A673 (cell line): ENCODE measurements around the gene ZNF319.

Experiments
- CTCF ChIP-seq: fragments of 300-800, 200-600 bp; sonication (generic); conservative IDR thresholded peaks from 2 replicates; pipeline ENCODE4 v1.5.1; 2017; ENCODE audit warnings: low read depth, mild to moderate bottlenecking, antibody characterized with exemption, low read length, moderate library complexity, mixed read lengths
- EZH2 ChIP-seq: fragments of 200-600 bp; sonication (generic); IDR thresholded peaks from 2 replicates; pipeline ENCODE4 v1.6.1; 2017; ENCODE audit warnings: borderline replicate concordance, low read depth, mild to moderate bottlenecking, mixed read lengths, antibody characterized with exemption, low read length; ENCODE audit not compliant: poor library complexity, severe bottlenecking

DNA sequence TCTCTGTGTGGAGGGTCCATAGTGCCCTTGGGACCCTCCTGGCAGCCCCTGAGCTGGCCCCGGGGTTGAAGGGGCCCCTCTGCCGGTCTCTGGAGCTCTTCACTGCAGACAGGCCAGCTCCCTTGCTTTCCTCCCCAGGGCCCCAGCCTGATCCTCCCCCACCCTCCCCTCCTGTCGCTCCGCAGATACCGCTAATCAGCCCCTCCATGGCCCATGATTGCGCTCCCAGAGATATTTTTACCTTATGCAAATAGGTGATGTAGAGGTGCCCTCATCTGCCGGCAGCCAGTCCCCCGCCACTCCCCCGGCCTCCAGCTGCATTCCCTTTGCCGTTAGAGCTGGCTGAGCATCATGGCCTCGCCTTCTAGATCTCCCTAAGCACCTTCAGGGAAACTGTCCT is 34.3 kb upstream of the ZNF319 start:
- no peak for TF ChIP-seq CTCF
- no peak for TF ChIP-seq EZH2
